AG10803 (cell line): ENCODE results near the gene UVRAG.

Experiments
- DNase-seq: peaks from one replicate; pipeline ENCODE4 v3.0.0; 2010; ENCODE audit warnings: low read depth
- H3K4me3 ChIP-seq: 2 replicates; pipeline ENCODE4 v1.5.1; 2011; ENCODE audit warnings: mild to moderate bottlenecking, low read length, control low read depth
- CTCF ChIP-seq: conservative IDR thresholded peaks from 2 replicates; pipeline ENCODE4 v1.5.1; 2011; ENCODE audit warnings: mild to moderate bottlenecking, low read length, control low read depth, inconsistent platforms

The UVRAG gene

GRCh38 chr11:76134239-76134638, 319.2 kb downstream of the UVRAG start:
- TF ChIP-seq CTCF: no peak
- DNase-seq: no peak
- H3K4me3 ChIP-seq: no peak overlapping the region

- peak; percentile 69 for DNase-seq
- H3K4me3 ChIP-seq: no peak overlapping the region
- TF ChIP-seq CTCF: no peak
These were observed 320.5 kb downstream of the UVRAG start for GRCh38 chr11:76135491-76135890.

GRCh38 chr11:76139314-76139713, 324.3 kb downstream of the UVRAG start:
- H3K4me3 ChIP-seq: no peak overlapping the region
- peak; percentile 48 for DNase-seq
- no peak for TF ChIP-seq CTCF

GRCh38 chr11:76140912-76141574, 326.0 kb downstream of the UVRAG start:
- no peak for DNase-seq
- no peak overlapping the region for H3K4me3 ChIP-seq
- TF ChIP-seq CTCF: no peak

- DNase-seq: no peak
- H3K4me3 ChIP-seq: no peak overlapping the region
- TF ChIP-seq CTCF: no peak
These were observed 327.0 kb downstream of the UVRAG start for GRCh38 chr11:76141901-76142588.

GRCh38 chr11:76143274-76143673, 328.3 kb downstream of the UVRAG start:
- H3K4me3 ChIP-seq: no peak overlapping the region
- DNase-seq: no peak
- no peak for TF ChIP-seq CTCF
